ENCODE results near the gene TMEM260. TPM values are rescaled to one million over a fixed set of nuclear protein-coding genes. Genes with fewer than 3 reads are reported as not detected.

TMEM260 gene
- total RNA-seq, 6 donors from 2014 or later = 6.7 to 27.2 (median 20.1) TPM

DNA sequence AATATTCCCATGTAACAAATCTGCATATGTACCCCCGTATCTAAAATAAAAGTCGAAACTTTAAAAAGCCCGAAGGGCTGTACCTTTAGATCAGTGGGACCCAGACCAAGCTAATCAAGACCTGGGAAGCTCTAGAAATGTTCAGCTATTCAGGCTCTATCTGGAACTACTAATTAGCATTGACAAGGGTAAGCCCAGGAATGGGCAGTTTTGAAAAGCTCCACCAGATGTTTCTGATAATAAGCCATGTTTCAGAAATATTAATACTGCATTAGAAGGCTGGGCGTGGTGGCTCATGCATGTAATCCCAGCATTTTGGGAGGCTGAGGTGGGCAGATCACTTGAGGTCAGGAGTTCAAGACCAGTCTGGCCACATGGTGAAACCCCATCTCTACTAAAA lies 20.4 kb upstream of the TMEM260 start:
- TF ChIP-seq POLR2AphosphoS5 (IDR thresholded peaks at IDR 0.05) (no peak), POLR2A (IDR thresholded peaks at IDR 0.05) (no peak), CTCF (IDR thresholded peaks at IDR 0.05) (no peak), EP300 (IDR thresholded peaks at IDR 0.05) (no peak)
- WGBS, 2 donors = 88 to 92% methylated on average over 4 of the region's 4 CpGs
- DNase-seq = no peak

DNA sequence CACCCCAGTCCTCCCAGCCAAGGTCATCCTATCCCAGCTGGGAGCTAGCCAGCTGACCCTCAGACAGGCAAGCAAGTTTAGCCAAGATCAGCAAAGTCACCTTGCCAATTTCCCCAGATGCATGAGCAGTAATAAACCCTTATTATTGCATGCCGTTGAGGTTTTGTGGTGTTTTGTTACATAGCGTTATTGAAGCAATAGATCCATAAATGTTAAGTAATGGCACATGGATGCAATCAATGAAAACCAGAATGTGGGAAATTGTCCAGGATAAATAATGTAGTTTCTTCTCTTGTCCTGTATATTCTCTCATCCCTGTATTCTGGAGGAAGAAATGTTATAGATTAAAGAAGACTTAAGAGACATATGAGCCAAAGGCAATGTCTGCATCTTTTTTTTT lies 18.0 kb upstream of the TMEM260 start:
- Histone ChIP-seq H3K4me1 (no peaks in the 10 kb centered on the region), H3K4me3 (no peak overlapping the region), H3K9me3 (no peaks in the 10 kb centered on the region), H3K27me3 (no peaks in the 10 kb centered on the region), H3K36me3 (no peaks in the 10 kb centered on the region), H3K27ac (no peak overlapping the region)
- WGBS, 2 donors = 39 to 53% methylated on average over 2 of the region's 2 CpGs
- no peak for DNase-seq
- no peak for TF ChIP-seq EP300 (IDR thresholded peaks at IDR 0.05)
- TF ChIP-seq POLR2A (IDR thresholded peaks at IDR 0.05) = no peak
- TF ChIP-seq POLR2AphosphoS5 (IDR thresholded peaks at IDR 0.05) = no peak
- no peak for TF ChIP-seq CTCF (IDR thresholded peaks at IDR 0.05)
- no peak for ATAC-seq (ENCODE audit: low FRiP score in 2 of 2)

More for the DNA sequence above, 20.4 kb upstream of the TMEM260 start:
- Histone ChIP-seq H3K27ac (no peak overlapping the region), H3K27me3 (no peaks in the 10 kb centered on the region), H3K36me3 (no peaks in the 10 kb centered on the region), H3K4me1 (peaks cover 0 to 4% (median 0%) of the 10 kb centered on the region in 4 donors), H3K9me3 (no peaks in the 10 kb centered on the region), H3K4me3 (no peak overlapping the region)
- ATAC-seq (ENCODE audit: low FRiP score in 2 of 2) = no peak

DNA sequence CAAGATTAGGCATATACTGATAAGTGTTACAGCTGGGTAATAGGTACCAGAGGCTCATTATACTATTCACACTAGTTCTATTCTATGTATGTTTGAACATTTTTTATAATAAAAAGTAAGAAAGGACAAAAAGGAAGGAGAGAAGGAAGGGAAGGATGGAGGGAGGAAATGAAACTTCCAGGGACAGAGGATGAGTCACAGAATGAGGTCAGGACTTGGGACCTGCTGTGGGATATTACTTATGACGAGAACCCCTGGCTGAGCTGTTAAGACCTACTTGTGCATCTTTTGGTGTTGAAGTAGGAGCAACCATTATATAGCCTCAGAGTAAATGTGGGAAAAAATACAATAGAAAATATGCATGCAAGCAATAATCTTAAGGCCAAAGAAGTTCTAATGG lies 16.7 kb upstream of the TMEM260 start:
- WGBS, 2 donors = 65 to 72% methylated on average over 1 of the region's 1 CpG
- TF ChIP-seq POLR2A (IDR thresholded peaks at IDR 0.05) (no peak), CTCF (IDR thresholded peaks at IDR 0.05) (no peak), EP300 (IDR thresholded peaks at IDR 0.05) (no peak), POLR2AphosphoS5 (IDR thresholded peaks at IDR 0.05) (no peak)

DNA sequence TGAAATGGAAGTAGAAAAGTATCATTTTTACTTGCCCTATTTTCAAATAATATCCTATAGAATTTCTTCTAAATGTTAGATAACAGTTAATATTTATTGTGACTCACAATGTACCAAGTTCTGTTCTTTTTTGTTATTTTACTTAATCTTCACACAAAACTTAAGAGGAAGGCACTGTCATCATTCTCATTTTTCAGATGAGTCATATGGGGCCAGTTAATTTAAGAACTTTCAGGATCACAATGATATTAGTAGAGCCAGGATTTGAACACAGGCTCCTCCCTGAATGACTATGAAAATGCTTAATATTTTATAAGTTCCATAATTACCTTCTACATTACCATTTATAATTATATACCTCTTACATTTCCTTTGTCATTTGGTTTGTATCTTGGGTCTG lies 10.4 kb upstream of the TMEM260 start:
- Histone ChIP-seq H3K27ac (no peak overlapping the region), H3K27me3 (no peaks in the 10 kb centered on the region), H3K4me3 (no peak overlapping the region), H3K36me3 (no peaks in the 10 kb centered on the region), H3K9me3 (no peaks in the 10 kb centered on the region), H3K4me1 (no peaks in the 10 kb centered on the region)
- DNase-seq (no peak), ATAC-seq (ENCODE audit: low FRiP score in 2 of 2) (no peak)
- TF ChIP-seq POLR2AphosphoS5 (IDR thresholded peaks at IDR 0.05) (no peak), CTCF (IDR thresholded peaks at IDR 0.05) (no peak), POLR2A (IDR thresholded peaks at IDR 0.05) (no peak), EP300 (IDR thresholded peaks at IDR 0.05) (no peak)

More for the DNA sequence above, 16.7 kb upstream of the TMEM260 start:
- no peaks in the 10 kb centered on the region for H3K27me3 ChIP-seq
- no peaks in the 10 kb centered on the region for H3K9me3 ChIP-seq
- H3K4me3 ChIP-seq = no peak overlapping the region
- no peak overlapping the region for H3K27ac ChIP-seq
- no peaks in the 10 kb centered on the region for H3K36me3 ChIP-seq
- no peaks in the 10 kb centered on the region for H3K4me1 ChIP-seq
- ATAC-seq (ENCODE audit: low FRiP score in 2 of 2) (no peak), DNase-seq (no peak)

- WGBS, 2 donors = 86 to 96% methylated on average over 1 of the region's 1 CpG
- no peak for ATAC-seq (ENCODE audit: low FRiP score in 2 of 2)
Observed at GRCh38 chr14:56570295-56570694, 9.3 kb upstream of the TMEM260 start.

More at GRCh38 chr14:56570295-56570694, 9.3 kb upstream of the TMEM260 start:
- H3K9me3 ChIP-seq = no peaks in the 10 kb centered on the region
- H3K4me1 ChIP-seq = no peaks in the 10 kb centered on the region
- H3K4me3 ChIP-seq = no peak overlapping the region
- no peaks in the 10 kb centered on the region for H3K36me3 ChIP-seq
- no peak for DNase-seq
- no peak overlapping the region for H3K27ac ChIP-seq
- no peaks in the 10 kb centered on the region for H3K27me3 ChIP-seq
- no peak for TF ChIP-seq POLR2AphosphoS5 (IDR thresholded peaks at IDR 0.05)
- TF ChIP-seq EP300 (IDR thresholded peaks at IDR 0.05) = no peak
- no peak for TF ChIP-seq CTCF (IDR thresholded peaks at IDR 0.05)
- TF ChIP-seq POLR2A (IDR thresholded peaks at IDR 0.05) = no peak
